Neural progenitor cell (in vitro differentiated cells): ENCODE measurements around the gene USP31.

Experiments used
- EZH2 ChIP-seq: fragments of 200-600 bp; sonication (generic); IDR thresholded peaks from 2 replicates; pipeline ENCODE4 v1.6.1; 2017; ENCODE audit warnings: antibody characterized with exemption, mild to moderate bottlenecking, moderate library complexity
- EZH2phosphoT487 ChIP-seq: fragments of 200-600 bp; sonication (generic); IDR thresholded peaks from 2 replicates; pipeline ENCODE4 v1.6.1; 2017; ENCODE audit warnings: antibody characterized with exemption
- TF ChIP-seq, protein P1 (sequence below): fragments of 200-600 bp; sonication (generic); IDR thresholded peaks from 2 replicates; pipeline ENCODE4 v1.5.1; 2017; ENCODE audit warnings: antibody characterized with exemption, mild to moderate bottlenecking

DNA sequence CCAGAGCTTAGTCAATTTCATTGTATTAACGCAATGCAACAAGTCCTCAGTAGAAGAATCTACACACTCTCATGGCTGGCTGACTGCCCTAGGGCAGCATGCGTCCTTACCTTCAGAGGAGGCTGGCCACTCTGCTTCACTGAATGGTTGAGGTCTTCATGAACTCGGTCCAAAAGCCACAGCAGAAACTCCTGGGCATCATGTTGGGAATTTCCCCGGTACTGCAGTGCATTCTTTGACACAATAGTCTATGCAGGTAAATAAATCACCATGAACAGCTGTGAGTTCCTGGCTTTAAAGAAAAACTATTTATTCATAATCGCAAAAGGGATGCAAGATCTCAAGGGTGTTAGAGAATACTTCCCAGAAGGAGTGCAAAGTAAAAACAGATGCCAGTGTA is 41.3 kb downstream of the USP31 start:
- TF ChIP-seq, protein P1, sequence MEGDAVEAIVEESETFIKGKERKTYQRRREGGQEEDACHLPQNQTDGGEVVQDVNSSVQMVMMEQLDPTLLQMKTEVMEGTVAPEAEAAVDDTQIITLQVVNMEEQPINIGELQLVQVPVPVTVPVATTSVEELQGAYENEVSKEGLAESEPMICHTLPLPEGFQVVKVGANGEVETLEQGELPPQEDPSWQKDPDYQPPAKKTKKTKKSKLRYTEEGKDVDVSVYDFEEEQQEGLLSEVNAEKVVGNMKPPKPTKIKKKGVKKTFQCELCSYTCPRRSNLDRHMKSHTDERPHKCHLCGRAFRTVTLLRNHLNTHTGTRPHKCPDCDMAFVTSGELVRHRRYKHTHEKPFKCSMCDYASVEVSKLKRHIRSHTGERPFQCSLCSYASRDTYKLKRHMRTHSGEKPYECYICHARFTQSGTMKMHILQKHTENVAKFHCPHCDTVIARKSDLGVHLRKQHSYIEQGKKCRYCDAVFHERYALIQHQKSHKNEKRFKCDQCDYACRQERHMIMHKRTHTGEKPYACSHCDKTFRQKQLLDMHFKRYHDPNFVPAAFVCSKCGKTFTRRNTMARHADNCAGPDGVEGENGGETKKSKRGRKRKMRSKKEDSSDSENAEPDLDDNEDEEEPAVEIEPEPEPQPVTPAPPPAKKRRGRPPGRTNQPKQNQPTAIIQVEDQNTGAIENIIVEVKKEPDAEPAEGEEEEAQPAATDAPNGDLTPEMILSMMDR: no peak
- TF ChIP-seq EZH2 (no peak), EZH2phosphoT487 (no peak)
